ENCODE measurements around the gene OPCML. TPM values are rescaled to one million over a fixed set of nuclear protein-coding genes. Genes with fewer than 3 reads are reported as not detected.

The OPCML gene
- total RNA-seq, 4 donors from 2014 or later = 0.16 TPM; not detected in 3

GRCh38 chr11:132913886-132914285 is 618.4 kb downstream of the OPCML start:
- intact Hi-C loops (cut with DNase I; ENCODE audit: low total_unique reads) = no loop called here
- 63 to 75% methylated on average over 7 of the region's 7 CpGs for WGBS, 2 donors
- no peak for TF ChIP-seq CTCF (IDR thresholded peaks at IDR 0.05)
- no peak for TF ChIP-seq POLR2A (IDR thresholded peaks at IDR 0.05)
- no peak overlapping the region for H3K4me3 ChIP-seq (ENCODE audit: low read depth, poor library complexity, severe bottlenecking)
- DNase-seq (ENCODE audit: low spot score in 2 of 2) = no peak

DNA sequence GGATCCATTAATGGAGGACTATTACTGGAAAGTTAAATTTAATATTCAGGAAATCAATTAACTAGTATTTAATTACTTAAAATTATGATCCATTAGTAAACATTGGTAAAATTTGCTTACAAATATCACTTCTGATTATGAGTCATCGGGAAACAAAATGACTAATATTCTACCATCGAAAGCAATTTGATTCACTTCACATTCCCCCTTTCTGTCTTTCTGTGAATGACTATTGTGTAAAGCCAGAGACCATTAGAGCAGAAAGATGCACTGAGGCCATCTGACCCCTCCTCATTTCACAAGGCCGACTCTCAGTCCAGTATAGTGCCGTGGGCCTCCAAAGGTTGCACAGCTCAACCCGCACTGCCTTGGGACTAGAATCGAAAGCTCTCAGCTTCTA is 619.0 kb downstream of the OPCML start:
- TF ChIP-seq POLR2A (IDR thresholded peaks at IDR 0.05) (no peak), CTCF (IDR thresholded peaks at IDR 0.05) (no peak)
- no peak for DNase-seq (ENCODE audit: low spot score in 2 of 2)
- intact Hi-C loops (cut with DNase I; ENCODE audit: low total_unique reads) = no loop called here
- H3K4me3 ChIP-seq (ENCODE audit: low read depth, poor library complexity, severe bottlenecking) = no peak overlapping the region
- 92% methylated on average over 6 of the region's 6 CpGs for WGBS, 2 donors

GRCh38 chr11:132911186-132911585 is 621.1 kb downstream of the OPCML start:
- no peak overlapping the region for H3K4me3 ChIP-seq (ENCODE audit: low read depth, poor library complexity, severe bottlenecking)
- WGBS, 2 donors = 34 to 46% methylated on average over 7 of the region's 7 CpGs
- DNase-seq (ENCODE audit: low spot score in 2 of 2) = no peak
- intact Hi-C loops (cut with DNase I; ENCODE audit: low total_unique reads) = no loop called here
- TF ChIP-seq CTCF (IDR thresholded peaks at IDR 0.05) (no peak), POLR2A (IDR thresholded peaks at IDR 0.05) (no peak)

DNA sequence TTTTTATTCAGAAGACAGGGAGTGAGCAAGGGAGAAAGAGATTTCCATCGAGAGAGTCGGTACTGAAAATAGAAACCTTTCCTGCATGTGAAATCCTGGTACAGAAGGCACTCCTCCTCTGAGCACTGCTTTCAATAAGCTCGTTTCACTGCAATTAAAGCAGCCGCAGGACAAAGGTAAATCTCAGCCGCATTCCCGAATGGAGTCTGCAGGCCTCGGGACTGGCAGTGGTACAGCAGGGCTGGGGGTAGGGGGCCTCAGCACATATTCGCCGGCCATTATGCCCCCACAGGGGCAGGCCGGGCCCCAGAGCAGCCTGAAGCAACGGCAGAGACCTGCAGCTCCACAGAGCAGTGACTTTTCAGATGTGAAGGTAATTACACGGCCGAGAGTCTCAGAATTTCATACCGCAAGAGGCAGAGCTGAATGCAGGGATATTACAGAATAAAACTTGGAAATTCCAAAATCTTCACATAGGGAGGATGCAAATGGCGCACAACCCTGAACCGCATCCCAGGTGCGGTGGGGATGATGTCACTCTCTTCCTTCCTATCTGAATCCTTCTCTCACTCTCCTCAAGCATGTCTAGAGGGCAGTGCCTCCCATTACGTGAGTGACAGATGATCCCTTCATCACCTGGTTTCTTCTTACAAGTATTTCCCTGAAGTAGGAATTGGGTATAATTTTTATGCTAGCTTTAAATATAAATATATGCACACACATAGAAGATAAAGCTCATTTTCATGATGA is 622.1 kb downstream of the OPCML start:
- no peak for DNase-seq (ENCODE audit: low spot score in 2 of 2)
- no peak overlapping the region for H3K4me3 ChIP-seq (ENCODE audit: low read depth, poor library complexity, severe bottlenecking)
- intact Hi-C loops (cut with DNase I; ENCODE audit: low total_unique reads) = no loop called here
- WGBS, 2 donors = 60 to 70% methylated on average over 18 of the region's 18 CpGs
- TF ChIP-seq POLR2A (IDR thresholded peaks at IDR 0.05) = no peak
- no peak for TF ChIP-seq CTCF (IDR thresholded peaks at IDR 0.05)

GRCh38 chr11:132909021-132909606 is 623.2 kb downstream of the OPCML start:
- intact Hi-C loops (cut with DNase I; ENCODE audit: low total_unique reads) = no loop called here
- H3K4me3 ChIP-seq (ENCODE audit: low read depth, poor library complexity, severe bottlenecking) = no peak overlapping the region
- no peak for DNase-seq (ENCODE audit: low spot score in 2 of 2)
- TF ChIP-seq POLR2A (IDR thresholded peaks at IDR 0.05) = no peak
- no peak for TF ChIP-seq CTCF (IDR thresholded peaks at IDR 0.05)
- WGBS, 2 donors = 83% methylated on average over 8 of the region's 8 CpGs

All from lower leg skin (tissue), 4 donors.